Right kidney (tissue), 1 donor: ENCODE results near the gene ZNF860.
"Not testable (repeated sequence)": the region's sequence is repeated elsewhere in the genome, so short reads cannot be mapped to it uniquely, and the experiment has no call there.

ENCODE experiments used
- DNase-seq: peaks from one replicate; pipeline ENCODE4 v3.0.0-alpha.2; 2016

The ZNF860 gene

DNA sequence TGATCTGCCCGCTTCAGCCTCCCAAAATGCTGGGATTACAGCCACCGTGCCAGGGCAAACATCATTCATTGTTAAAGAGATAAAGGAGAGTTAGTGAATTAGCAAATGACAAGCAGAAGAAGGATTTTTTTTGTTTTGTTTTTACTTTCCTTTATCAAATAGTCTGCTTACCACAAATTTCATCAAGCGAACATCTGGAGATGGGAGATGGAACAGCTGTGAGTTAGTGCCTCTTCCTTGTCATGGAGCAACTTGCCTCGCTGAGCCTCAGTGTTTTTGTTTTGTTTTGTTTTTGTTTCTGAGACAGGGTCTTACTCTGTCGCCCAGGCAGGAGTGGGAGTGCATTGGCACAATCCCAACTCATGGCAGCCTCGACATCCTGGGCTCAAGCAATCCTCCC is 15.9 kb downstream of the ZNF860 start:
- DNase-seq, result no peak

GRCh38 chr3:31999907-32000439 is 18.4 kb downstream of the ZNF860 start:
- DNase-seq, result no peak

DNA sequence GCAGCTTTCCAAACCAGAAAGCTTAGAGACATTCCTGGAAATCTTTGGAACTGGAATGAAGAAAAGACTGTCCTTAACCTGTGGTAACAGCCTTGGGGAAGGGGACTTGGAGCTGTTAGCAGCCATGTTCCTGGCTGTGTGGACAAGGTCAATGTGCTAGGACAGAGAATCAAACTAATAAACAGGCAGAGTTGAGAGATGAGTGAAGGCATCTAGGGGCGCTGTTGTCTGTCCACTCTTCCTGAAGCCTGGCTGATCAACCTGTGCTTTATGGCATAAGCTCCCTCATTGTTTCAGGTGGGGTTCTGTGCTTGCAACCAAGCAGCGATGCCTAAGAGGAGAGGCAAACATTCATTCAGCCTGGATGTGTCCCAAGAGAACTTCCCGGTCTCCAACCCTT is 19.3 kb downstream of the ZNF860 start:
- no peak for DNase-seq

- no peak for DNase-seq
These were observed 21.2 kb downstream of the ZNF860 start for GRCh38 chr3:32002561-32003368.

DNA sequence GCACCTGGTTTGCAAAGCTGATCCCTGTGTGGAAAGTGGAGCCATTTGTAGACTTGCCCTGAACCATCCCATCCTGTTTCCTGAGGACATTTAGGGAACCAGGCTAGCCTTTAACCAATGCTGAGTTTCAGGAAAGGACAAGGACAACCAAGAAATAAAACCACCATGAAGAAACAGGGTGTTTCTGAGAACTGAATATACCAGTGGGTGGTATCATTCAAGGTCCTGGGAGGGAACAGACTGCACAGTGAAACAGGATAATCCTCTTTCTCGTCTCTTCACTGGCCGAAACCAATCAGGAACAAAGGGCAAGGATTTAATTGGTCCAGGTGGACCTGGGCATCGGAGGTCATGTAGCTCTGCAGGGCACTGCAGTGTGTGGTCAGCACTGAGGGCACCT is 21.8 kb downstream of the ZNF860 start:
- no peak for DNase-seq

GRCh38 chr3:32004113-32004765 is 22.7 kb downstream of the ZNF860 start:
- DNase-seq, result no peak

DNA sequence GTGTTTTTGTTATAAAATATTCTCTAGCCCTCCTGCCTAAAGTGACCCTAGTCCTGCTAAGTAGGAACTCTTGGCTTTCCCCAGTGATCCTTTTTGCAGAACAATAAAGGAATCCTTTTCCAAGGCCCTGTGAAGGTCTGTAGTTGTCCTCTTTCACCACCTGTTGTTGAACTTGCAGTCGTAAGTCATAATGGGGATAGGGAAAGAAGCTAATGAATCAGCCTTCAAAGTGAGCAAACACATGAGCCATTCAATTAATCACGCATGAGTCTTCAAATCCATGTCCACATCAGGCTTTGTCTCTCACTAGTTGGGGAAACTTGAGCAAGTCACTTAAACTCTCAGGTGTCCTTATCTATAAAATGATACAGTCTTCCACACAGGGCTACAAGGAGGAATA is 27.6 kb downstream of the ZNF860 start:
- DNase-seq, result no peak

- DNase-seq, result no peak
These were observed 28.4 kb downstream of the ZNF860 start for GRCh38 chr3:32009957-32010356.

- not testable (repeated sequence) for DNase-seq
These were observed 29.1 kb downstream of the ZNF860 start for GRCh38 chr3:32010699-32011098.

DNA sequence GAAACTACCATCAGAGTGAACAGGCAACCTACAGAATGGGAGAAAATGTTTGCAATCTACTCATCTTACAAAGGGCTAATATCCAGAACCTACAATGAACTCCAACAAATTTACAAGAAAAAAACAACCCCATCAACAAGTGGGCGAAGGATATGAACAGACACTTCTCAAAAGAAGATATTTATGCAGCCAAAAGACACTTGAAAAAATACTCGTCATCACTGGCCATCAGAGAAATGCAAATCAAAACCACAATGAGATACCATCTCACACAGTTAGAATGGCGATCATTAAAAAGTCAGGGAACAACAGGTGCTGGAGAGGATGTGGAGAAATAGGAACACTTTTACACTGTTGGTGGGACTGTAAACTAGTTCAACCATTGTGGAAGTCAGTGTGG is 34.1 kb downstream of the ZNF860 start:
- not testable (repeated sequence) for DNase-seq

- DNase-seq, result no peak
These were observed 35.7 kb downstream of the ZNF860 start for GRCh38 chr3:32017286-32017685.

GRCh38 chr3:32018757-32019564 is 37.4 kb downstream of the ZNF860 start:
- peak; percentile 21 for DNase-seq

DNA sequence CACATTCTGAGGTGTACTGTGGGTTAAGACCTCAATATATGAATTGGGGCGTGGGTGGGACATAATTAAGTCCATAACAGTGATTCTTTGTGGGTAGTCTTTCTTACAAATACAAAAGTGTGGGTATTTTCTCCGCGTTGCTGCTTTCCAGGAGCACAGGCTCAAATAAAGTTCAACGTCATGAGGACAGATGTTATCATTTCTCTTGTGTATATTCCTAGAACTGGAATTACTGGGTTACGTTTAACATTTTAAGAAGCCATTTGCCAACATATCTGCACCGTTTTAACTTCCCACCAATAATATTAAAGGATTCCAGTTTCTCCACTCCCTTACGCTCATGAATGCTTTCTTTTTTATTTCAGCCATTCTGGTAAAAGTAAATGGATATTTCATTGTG is 39.6 kb downstream of the ZNF860 start:
- DNase-seq, result no peak

DNA sequence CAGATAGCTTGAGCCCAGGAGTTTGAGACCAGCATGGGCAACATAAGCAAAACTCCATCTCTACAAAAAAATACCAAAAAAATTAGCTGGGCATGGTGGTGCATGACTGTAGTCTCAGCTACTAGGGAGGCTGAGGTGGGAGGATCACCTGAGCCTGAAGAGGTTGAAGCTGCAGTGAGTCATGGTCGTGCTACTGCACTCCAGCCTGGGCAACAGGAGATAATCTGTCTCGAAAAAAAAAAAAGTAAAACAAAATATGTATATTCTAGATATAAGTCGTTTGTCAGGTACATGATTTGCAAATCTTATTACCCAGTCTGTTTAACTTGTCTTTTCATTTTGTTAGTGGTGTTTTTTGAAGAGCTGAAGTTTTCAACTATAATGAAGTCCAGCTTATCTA is 40.2 kb downstream of the ZNF860 start:
- DNase-seq, result no peak

DNA sequence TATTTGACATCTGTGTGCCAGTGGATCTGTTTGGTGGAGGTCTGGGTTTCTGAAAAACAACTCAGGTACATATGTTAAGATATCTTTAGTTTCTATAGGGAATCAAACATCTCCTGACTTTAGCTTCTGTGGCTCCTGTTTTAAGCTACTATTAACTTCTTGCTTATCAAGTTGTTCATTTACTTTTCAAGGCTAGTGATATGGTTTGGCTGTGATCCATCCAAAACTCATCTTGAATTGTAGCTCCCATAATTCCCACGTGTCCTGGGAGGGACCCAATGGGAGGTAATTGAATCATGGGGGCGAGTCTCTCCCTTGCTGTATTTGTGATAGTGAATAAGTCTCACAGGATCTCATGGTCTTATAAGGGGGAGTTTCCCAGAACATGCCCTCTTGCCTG is 41.4 kb downstream of the ZNF860 start:
- no peak for DNase-seq

GRCh38 chr3:32026593-32026992 is 45.0 kb downstream of the ZNF860 start:
- DNase-seq, result no peak

- DNase-seq, result no peak
These were observed 56.4 kb downstream of the ZNF860 start for GRCh38 chr3:32037932-32038267.

GRCh38 chr3:32041316-32041715 is 59.8 kb downstream of the ZNF860 start:
- DNase-seq, result no peak
